GM19328 (cell line): ENCODE results near the gene SAMD1.

Experiments used
- ATAC-seq: cut with Tn5 transposase; IDR thresholded peaks from one replicate; pipeline ENCODE4 v1.9.1; 2021; ENCODE audit warnings: mild to moderate bottlenecking, moderate library complexity; ENCODE audit not compliant: unreplicated experiment

The SAMD1 gene

GRCh38 chr19:14113762-14114414 is 23.3 kb upstream of the SAMD1 start:
- ATAC-seq: no peak

DNA sequence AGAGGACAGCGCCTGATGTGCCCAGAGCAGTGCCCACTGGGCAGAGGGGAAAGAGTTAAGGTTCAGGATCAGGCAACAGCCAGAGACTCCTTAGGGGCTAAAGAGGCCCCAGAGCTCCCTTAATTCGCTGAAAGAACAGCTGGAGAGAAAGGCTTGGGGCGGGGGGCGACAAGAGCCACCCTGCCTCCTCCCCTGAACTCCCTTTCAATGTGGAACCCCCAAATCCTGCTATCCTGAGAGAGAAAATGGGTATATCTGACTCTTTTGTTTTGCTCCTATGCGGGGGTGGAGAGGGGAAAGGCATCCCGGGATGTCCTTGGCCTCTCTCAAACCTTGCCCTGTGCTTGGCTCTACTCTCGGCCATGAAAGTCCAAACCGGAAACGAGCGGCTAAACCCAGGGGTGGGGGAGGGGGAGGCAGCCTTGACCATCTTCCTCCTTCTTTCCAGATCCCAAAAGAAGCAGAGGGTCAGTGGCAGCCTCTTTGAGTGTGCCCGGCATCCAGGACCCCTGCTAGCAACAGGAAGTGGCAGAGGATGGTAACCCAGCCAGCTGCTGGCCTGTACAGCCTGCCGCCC is 22.3 kb upstream of the SAMD1 start:
- ATAC-seq: no peak

DNA sequence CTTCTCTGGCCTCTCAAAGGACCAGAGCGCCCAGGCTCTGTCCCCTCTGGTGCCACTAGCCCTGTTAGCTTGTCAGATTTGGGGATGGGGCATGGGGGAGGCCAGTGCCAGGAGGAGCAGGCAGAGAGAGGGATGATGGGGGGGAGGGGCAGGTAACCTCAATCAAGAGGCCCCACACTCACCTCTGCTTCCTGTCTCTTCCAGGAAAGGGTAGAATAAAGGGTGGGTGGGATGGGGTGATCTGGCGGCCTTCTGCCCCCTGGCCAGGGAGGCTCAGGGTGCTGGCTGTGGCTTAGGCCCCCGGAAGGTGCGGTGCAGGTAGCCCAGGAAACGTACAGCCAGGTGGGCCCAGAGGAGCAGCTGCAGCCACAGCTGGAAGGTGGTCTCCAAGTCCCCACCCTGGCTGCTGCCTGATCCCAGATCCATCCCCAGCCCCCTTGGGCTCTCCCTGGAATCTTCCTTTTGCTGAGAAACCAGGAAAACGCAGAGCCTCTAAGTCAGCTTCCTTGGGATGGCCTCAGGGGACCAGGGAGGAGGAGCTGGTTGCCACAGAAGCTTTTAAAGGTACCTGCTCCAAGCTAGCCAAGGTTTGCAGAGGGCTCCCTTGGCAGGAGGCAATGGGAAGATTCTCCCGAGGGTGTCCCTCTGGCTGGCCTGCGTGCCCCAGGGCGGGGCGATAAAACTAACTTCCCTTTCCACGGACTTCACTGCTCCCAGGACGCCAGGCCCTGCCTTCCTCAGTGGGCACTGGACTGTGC is 21.7 kb upstream of the SAMD1 start:
- no peak for ATAC-seq

DNA sequence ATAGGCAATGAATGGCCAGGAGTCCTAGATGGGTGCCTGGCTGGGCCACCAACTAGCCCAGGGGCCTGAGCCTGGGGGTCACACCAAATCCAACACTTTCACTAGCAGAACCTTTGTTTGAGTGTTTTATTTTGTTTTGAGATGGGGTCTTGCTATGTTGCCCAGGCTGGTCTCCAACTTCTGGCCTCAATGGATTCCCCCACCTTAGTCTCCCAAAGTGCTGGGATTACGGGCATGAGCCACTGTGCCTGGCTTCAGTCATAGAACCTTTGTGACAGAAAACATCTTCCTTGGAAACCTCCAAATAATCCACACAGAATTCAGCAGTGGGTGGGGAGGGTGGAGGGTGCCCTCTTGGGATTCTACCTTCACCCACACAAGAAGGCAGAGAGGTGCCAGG is 20.9 kb upstream of the SAMD1 start:
- ATAC-seq: no peak

DNA sequence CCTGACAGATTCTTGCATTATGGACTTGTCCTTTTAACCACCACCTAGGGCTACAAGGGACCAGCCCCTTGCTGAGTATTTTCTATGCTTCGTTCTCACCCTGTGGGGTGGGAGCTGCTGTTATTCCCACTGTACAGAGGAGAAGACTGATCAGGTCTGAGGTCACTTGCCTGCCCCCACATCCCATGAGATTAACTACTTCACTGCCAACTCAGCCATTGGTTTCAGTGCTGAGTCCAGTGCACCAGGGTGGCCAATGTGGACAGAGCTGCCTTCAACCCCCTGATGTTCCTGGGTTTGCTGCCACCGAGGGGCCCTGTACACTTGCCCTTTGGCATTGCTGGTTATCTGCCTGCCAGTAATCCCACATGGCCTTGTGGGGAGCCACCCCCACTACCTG is 20.1 kb upstream of the SAMD1 start:
- ATAC-seq: no peak

- ATAC-seq: no peak
These were observed 17.3 kb upstream of the SAMD1 start for GRCh38 chr19:14107581-14108461.

GRCh38 chr19:14106840-14107239 is 16.3 kb upstream of the SAMD1 start:
- no peak for ATAC-seq

- no peak for ATAC-seq
These were observed 15.1 kb upstream of the SAMD1 start for GRCh38 chr19:14105680-14106079.

- ATAC-seq: no peak
These were observed 12.8 kb upstream of the SAMD1 start for GRCh38 chr19:14103310-14103709.

DNA sequence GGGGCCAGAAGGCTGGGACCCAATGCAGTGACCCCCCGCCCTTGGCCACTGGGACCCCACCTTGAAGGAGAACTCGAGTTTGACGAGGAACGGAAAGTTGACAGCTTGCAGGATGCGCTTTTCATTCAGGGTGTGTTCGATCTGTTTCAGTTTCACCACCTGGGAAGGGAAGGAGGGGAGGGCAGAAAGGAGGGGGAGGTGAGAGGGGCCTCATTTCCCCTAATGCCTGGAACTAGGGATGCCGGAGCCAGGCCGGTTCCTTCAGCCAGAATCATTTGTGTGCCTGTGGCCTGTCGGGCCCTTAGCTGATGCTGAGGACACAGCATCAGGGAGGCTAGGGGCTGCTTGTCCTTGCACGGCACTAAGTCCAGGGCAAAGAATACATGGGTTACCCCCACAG is 12.2 kb upstream of the SAMD1 start:
- no peak for ATAC-seq

DNA sequence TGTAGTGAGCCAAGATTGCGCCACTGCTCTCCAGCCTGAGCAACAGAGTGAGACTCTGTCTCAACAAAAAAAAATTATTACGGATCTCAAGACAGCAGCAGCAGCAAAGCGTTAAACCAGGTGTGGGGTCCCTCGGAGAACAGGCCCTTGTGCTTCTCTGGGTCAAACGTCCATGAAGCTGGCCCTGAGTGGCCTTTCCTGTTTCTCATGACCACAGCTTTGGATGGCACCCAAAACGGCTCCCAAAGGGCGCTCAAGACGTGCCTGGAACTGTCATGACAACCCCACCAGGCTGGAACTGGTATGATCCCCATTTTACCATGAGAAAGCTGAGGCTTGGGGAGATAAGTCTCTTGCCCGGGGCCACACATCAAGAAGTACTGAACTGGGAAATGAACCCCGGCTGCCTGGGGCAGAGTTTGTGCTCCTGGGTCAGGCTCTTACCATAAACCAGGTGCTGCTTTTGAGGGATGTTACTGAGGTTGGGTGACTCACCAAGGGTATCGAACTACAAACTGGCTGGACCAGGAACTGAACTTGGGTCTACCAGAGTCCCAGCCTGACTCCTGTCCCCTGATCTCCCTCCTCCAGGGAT is 11.6 kb upstream of the SAMD1 start:
- no peak for ATAC-seq

DNA sequence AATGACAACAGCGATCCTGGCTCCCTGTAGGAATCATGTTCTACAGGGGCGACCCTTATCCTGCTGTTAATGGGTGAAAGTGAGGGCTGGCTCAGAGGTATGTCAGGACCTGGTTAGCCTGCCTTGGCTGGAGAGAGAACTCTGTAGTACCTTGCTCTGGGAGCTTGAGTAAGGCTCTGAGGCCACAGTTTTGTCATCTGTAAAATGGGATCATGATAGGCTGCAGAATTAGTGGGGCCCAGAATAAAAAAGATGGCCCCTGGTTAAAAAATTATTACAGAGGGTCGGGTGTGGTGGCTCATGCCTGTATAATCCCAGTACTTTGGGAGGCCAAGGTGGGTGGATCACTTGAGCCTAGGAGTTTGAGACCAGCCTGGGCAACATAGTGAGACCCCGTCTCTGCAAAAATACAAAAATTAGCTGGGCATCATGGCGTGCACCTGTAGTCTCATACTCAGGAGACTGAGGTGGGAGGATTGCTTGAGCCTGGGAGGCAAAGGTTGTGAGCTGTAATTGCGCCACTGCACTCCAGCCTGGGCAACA is 10.5 kb upstream of the SAMD1 start:
- ATAC-seq: no peak

- ATAC-seq: no peak
These were observed 7.1 kb upstream of the SAMD1 start for GRCh38 chr19:14097532-14098151.

GRCh38 chr19:14096272-14096992 is 5.9 kb upstream of the SAMD1 start:
- no peak for ATAC-seq

- no peak for ATAC-seq
These were observed 4.3 kb upstream of the SAMD1 start for GRCh38 chr19:14094854-14095253.

GRCh38 chr19:14093117-14093823 is 2.7 kb upstream of the SAMD1 start:
- no peak for ATAC-seq

DNA sequence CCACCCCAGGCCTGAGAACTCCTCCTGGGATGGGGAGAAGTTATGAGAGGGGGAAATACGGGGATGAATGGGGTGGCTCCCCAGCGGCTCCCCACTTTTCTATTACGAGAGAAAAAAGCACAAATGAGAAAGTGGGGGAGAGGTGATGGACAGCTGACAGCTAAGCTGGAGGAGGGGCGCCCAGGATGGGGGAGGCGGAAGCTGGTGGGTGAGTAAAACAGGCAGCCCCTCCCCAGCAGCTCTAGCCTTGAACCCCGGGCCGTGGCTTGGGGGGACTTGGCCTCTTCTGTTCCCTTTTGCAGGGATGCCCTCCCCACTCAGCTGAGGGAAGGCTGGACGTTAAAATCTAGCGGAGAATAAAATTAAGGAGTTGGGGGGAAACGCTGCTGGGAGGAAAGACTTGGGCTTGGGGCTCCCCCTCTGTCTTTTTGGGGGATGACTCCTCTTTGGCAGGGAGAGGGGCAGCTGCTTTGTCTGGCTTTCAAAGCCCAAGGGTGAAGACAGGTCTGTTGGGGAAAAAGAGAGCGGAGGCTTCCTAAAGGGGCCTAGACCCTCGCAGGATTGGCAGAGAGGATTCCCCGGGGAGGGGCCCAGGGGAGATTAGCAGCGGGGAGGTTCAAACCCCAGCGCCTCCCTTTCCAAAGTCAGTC is 1.4 kb upstream of the SAMD1 start:
- ATAC-seq: no peak

GRCh38 chr19:14091081-14091812 is 696 bp upstream of the SAMD1 start:
- ATAC-seq: peak; percentile 63
